Thyroid gland (tissue), 4 donors: ENCODE data around the gene RNF227.

Experiments used
- CTCF ChIP-seq, 6 experiments: fragments of 200-600 bp in 3 of 6; fragments of 450-650 bp in 3 of 6; sonication (generic) in 3 of 6; IDR thresholded peaks; one replicate each; pipeline ENCODE4 v1.5.1; 2016 to 2019; ENCODE audit warnings: antibody characterized with exemption in 6 of 6, mild to moderate bottlenecking in 2 of 6, inconsistent platforms in 1 of 6, moderate library complexity in 1 of 6
- POLR2A ChIP-seq, 2 donors: fragments of 450-650 bp; IDR thresholded peaks; one replicate each; pipeline ENCODE4 v1.6.1; 2017; ENCODE audit warnings: antibody characterized with exemption in 2 of 2, mild to moderate bottlenecking in 2 of 2, moderate library complexity in 1 of 2

GRCh38 chr17:7947651-7948050 is 31.6 kb upstream of the RNF227 start:
- TF ChIP-seq CTCF (IDR thresholded peaks at IDR 0.05) (no peak), POLR2A (IDR thresholded peaks at IDR 0.05) (no peak)
